Measurements from ENCODE around the gene C15orf61. TPM values are rescaled to one million over a fixed set of nuclear protein-coding genes. Genes with fewer than 3 reads are reported as not detected.

The C15orf61 gene
- total and polyA plus RNA-seq, 2 of the 13 experiments (the other 11 are each of a cell fraction or from before 2014, with no cell fraction given): 2.1 to 6.6 TPM

- TF ChIP-seq ZFAT (CRISPR knock-in tag; conservative IDR thresholded peaks at IDR 0.05) (peak; percentile 41; the same call in 1 of the 2 replicates), NCOA2 (CRISPR knock-in tag; IDR thresholded peaks at IDR 0.05) (peak; percentile 67), RARA (CRISPR knock-in tag; IDR thresholded peaks at IDR 0.05) (peak; percentile 46; the same call in 1 of the 2 replicates), ZNF484 (CRISPR knock-in tag; IDR thresholded peaks at IDR 0.05; ENCODE audit: borderline replicate concordance, low read depth) (no peak; the same call in 1 of the 2 replicates), ZBTB7B (CRISPR knock-in tag; IDR thresholded peaks at IDR 0.05) (peak; percentile 98), PBX3 (CRISPR knock-in tag; IDR thresholded peaks at IDR 0.05; ENCODE audit: borderline replicate concordance) (peak; percentile 73; the same call in 1 of the 2 replicates), HNRNPL (IDR thresholded peaks at IDR 0.05; ENCODE audit: low read depth, low read length) (peak; percentile 63; the same call in 1 of the 2 replicates), CENPBD1 (CRISPR knock-in tag; IDR thresholded peaks at IDR 0.05; ENCODE audit: borderline replicate concordance, low read depth) (no peak), ZNF841 (CRISPR knock-in tag; IDR thresholded peaks at IDR 0.05; ENCODE audit: borderline replicate concordance) (0 out of 2 replicates have a peak, but pooled peaks have one; percentile 68), ZBTB2 (CRISPR knock-in tag; IDR thresholded peaks at IDR 0.05; ENCODE audit: low read depth) (peak; percentile 93), ZBTB38 (CRISPR knock-in tag; IDR thresholded peaks at IDR 0.05) (peak; percentile 72; the same call in 1 of the 2 replicates), ATF4 (CRISPR knock-in tag; IDR thresholded peaks at IDR 0.05) (peak in 1 of 2 experiments; percentile 65; a peak in 1 of 4 replicates), ZNF34 (CRISPR knock-in tag; IDR thresholded peaks at IDR 0.05; ENCODE audit: borderline replicate concordance) (peak; percentile 93; the same call in 1 of the 2 replicates), HOXA5 (CRISPR knock-in tag; IDR thresholded peaks at IDR 0.05) (no peak; the same call in none of the 2 replicates), REXO4 (CRISPR knock-in tag; IDR thresholded peaks at IDR 0.05; ENCODE audit: borderline replicate concordance) (0 out of 2 replicates have a peak, but pooled peaks have one; percentile 40), ZNF543 (CRISPR knock-in tag; IDR thresholded peaks at IDR 0.05) (peak; percentile 86), ZNF891 (CRISPR knock-in tag; IDR thresholded peaks at IDR 0.05) (peak; percentile 87; the same call in 1 of the 2 replicates), TFE3 (CRISPR knock-in tag; IDR thresholded peaks at IDR 0.05) (peak; percentile 81), ZMYM4 (CRISPR knock-in tag; IDR thresholded peaks at IDR 0.05) (peak; percentile 81), CERS6 (CRISPR knock-in tag; IDR thresholded peaks at IDR 0.05) (peak; percentile 88), ZNF335 (CRISPR knock-in tag; IDR thresholded peaks at IDR 0.05) (peak; percentile 64; the same call in 1 of the 2 replicates)
Measured at GRCh38 chr15:67521029-67521782, at the start of gene C15orf61 (continued).
